Dendritic cell treated with granulocyte-macrophage colony-stimulating factor and Interleukin-4, amounts not matched to agents 40 ng/mL and 50 ng/mL, for 4 days (primary cell): ENCODE results near the gene RBM18.
A peak's percentile ranks its signal among the peaks of the same experiment; 100 is the strongest.

Experiments used
- H3K27ac Mint-ChIP-seq: one replicate; pipeline ENCODE4 v1.8.0; 2022; ENCODE audit warnings: mild to moderate bottlenecking, mixed read lengths
- H3K27me3 Mint-ChIP-seq: one replicate; pipeline ENCODE4 v1.8.0; 2022; ENCODE audit warnings: mild to moderate bottlenecking, mixed read lengths
- H3K36me3 Mint-ChIP-seq: one replicate; pipeline ENCODE4 v1.8.0; 2022; ENCODE audit warnings: low read depth, mixed read lengths
- H3K4me1 Mint-ChIP-seq: one replicate; pipeline ENCODE4 v1.8.0; 2022; ENCODE audit warnings: low read depth, mixed read lengths
- H3K4me3 Mint-ChIP-seq: one replicate; pipeline ENCODE4 v1.8.0; 2022; ENCODE audit warnings: mild to moderate bottlenecking, moderate library complexity, mixed read lengths
- H3K9me3 Mint-ChIP-seq: one replicate; pipeline ENCODE4 v1.8.0; 2022; ENCODE audit warnings: mixed read lengths
- intact Hi-C: fragments of 100-400 bp; cut with micrococcal nuclease; formaldehyde crosslinking; loops from one replicate; pipeline ENCODE4 v1.15.0; 2022

RBM18 gene, protein sequence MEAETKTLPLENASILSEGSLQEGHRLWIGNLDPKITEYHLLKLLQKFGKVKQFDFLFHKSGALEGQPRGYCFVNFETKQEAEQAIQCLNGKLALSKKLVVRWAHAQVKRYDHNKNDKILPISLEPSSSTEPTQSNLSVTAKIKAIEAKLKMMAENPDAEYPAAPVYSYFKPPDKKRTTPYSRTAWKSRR

DNA sequence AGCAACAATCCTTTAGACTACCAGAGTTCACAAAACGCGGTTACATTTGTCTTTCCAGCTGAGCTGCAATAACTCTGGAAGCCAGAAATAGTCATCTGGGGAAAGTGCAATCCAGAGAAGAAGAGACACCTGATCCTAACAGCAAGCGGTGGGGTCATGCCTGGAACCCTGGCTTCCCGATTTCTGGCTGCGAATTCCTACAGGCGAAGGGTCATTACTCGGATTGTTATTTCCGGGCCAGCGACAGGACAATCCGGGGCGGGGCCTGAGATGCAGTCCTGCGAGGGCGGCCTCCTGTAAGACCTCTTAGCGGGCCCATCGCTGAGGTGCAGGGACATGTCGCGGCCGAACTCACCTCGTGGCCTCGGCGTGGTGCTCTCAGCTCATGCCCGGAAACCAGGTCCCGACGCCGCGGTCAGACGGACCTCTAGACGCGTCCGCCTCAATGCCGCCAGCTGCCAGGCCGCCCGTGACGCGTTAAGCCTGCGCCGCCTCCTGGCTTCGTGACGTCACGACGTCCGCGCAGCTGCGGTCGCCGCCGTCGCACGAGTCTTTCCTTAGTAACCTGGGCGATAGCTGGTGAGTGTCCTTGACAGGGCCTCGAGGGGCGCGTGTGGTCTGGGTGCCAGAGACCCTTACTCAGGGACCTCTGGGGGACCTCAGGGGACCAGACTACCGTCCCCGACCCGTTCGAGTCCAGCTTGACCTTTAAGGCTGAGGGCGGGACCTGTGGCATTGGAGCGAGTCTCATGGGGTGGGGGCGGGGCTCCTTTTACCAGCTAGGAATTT, at the start of gene RBM18, which contains the start of gene MRRF:
Gene RBM18 (minus strand): TSS at position 481 of the 789 bp plus-strand sequence. CDS start 3,348 bp downstream, outside the sequence.
Gene MRRF (plus strand): TSS at position 523 of the 789 bp plus-strand sequence. CDS start 6,010 bp downstream, outside the sequence.
- Mint-ChIP-seq H3K4me1 (peaks cover 47% of the 10 kb centered on the region), H3K27me3 (no peaks in the 10 kb centered on the region), H3K27ac (peak within 1 kb of the TSS; percentile 98), H3K4me3 (peak within 1 kb of the TSS; percentile 99), H3K9me3 (no peaks in the 10 kb centered on the region), H3K36me3 (peaks cover 55% of the 10 kb centered on the region)
- intact Hi-C loops: loop anchor here (2.0 to 5.0 kb wide), 2 partner anchors 83 to 172 kb away; partner anchors contain the start of gene TTLL11

DNA sequence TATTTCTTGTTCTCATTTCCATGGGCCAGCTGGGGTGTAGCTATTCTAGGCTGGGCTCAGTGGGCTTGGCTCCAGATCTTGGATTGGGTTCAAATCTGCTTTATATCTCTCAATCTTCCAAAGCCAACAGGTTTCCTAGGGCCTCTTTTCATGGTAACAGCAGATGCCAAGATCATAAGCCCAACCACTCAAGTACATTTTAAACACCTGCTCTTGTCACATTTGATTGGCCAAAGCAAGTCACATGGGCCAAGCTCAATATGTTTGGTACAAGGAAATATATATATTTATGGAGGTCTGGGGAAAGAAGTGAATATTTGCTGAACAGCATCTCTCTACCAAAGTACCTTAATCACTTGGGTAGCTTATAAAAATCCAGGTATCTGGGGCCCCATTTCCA, 49.5 kb upstream of the RBM18 start:
- Mint-ChIP-seq H3K27ac (no peak overlapping the region), H3K4me3 (no peak overlapping the region), H3K9me3 (no peaks in the 10 kb centered on the region), H3K4me1 (no peaks in the 10 kb centered on the region), H3K36me3 (peaks cover 88% of the 10 kb centered on the region), H3K27me3 (no peaks in the 10 kb centered on the region)
- intact Hi-C loops: no loop called here

DNA sequence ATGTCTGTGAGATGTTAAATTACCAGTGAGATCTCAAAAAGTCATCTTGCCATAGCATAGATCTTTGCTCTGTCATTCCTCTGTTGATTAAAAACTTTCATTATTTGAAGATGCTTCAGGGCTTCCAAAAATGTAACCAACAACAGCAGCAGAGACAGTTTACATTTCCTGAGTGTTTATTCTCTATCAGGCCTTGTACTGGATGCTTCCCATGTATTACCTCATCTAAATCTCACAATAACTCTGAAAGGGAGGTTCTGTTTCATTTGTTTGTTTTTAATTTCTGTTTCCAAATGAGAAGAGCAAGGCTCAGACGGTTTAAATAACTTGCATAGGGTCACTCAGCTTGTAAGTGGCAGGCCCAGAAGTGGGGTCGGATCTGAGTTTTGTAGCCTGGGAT, 45.2 kb upstream of the RBM18 start:
- no peaks in the 10 kb centered on the region for H3K4me1 Mint-ChIP-seq

DNA sequence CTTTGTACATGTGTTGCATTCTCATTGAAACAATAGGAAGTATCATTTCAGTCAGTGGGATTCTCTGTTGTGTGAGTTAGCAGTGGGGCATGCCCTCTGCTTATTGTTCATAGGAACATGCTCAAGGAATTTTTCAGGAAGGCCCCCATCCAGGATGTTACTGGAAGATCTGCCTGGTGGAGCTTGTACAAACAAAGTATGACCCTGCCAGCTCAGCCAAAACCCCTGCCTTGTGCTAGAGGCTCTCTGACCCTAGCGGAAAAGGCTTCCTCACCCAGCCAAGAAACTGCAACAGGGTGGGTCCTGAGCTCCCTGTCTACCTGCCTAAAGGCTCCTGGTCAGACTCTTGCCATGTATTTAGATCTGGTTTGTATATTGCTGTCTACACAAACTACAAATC, 43.3 kb upstream of the RBM18 start:
- no peaks in the 10 kb centered on the region for H3K4me1 Mint-ChIP-seq
- H3K9me3 Mint-ChIP-seq: no peaks in the 10 kb centered on the region
- peaks cover 97% of the 10 kb centered on the region for H3K36me3 Mint-ChIP-seq
- H3K27ac Mint-ChIP-seq: no peak overlapping the region
- no peak overlapping the region for H3K4me3 Mint-ChIP-seq
- no peaks in the 10 kb centered on the region for H3K27me3 Mint-ChIP-seq
- intact Hi-C loops: no loop called here

More for the DNA sequence above, 45.2 kb upstream of the RBM18 start:
- intact Hi-C loops: no loop called here
- no peaks in the 10 kb centered on the region for H3K27me3 Mint-ChIP-seq
- no peak overlapping the region for H3K4me3 Mint-ChIP-seq
- H3K27ac Mint-ChIP-seq: no peak overlapping the region
- H3K9me3 Mint-ChIP-seq: no peaks in the 10 kb centered on the region
- peaks cover 99% of the 10 kb centered on the region for H3K36me3 Mint-ChIP-seq

DNA sequence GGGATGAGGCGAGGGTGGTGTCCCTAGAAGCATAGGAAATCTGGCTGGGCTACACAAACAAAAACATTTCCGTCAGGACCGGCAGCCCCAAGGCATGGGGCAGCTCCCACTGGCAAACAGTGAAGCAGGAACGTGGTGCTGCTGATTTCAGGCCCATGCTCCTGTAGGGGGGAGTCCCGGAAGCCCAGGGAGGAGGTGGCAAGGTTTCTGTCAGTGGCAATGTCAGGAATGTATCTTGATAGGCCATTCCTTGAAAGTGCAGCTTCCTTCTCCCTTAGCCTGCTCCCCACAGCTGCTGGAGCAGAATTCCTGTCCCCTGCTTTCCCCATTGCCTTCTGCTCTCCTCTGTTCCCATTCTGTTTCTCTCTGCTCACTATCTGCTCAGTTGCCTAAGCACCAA, 42.4 kb upstream of the RBM18 start:
- Mint-ChIP-seq H3K4me1 (no peaks in the 10 kb centered on the region), H3K27me3 (no peaks in the 10 kb centered on the region), H3K4me3 (no peak overlapping the region), H3K9me3 (no peaks in the 10 kb centered on the region), H3K36me3 (peaks cover 94% of the 10 kb centered on the region), H3K27ac (no peak overlapping the region)
- intact Hi-C loops: no loop called here

DNA sequence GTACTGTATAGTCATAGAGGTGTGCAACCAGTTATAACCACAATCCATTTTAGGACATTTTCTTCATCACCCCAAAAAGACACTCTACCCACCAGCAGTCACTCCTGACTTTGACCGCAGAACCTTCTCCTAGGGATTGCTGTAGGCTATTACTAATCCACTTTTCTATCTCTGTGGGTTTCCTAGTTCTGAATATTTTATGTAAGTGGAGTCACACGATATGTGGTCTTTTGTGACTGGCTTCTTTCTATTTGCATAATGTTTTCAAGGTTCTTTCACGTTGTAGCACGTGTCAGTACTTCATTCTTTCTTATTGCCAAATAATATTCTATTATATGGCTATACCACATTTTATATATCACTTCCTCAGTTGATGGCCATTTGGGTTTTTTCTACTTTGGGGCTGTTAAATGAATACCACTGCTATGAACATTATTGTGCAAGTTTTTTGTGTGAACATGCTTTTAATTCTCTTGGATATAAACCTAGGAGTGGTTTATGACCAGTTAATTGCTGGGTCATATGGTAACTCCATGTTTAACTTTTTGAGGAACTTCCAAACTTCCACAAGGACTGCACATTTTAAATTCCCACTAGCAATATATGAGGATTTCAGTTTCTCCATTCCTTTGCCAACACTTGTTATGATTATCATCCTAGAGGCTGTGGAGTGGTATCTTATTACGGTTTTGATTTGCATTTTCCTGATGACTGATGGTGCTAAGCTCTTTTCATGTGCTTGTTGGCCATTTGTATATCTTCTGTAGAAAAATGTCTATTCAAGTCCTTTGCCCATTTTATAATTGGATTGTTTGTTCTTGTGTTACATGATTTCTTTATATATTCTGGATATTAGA, 37.8 kb upstream of the RBM18 start:
- Mint-ChIP-seq H3K36me3 (peaks cover 88% of the 10 kb centered on the region), H3K27me3 (no peaks in the 10 kb centered on the region), H3K27ac (no peak overlapping the region), H3K4me3 (no peak overlapping the region), H3K4me1 (peaks cover 2% of the 10 kb centered on the region), H3K9me3 (no peaks in the 10 kb centered on the region)
- intact Hi-C loops: no loop called here

DNA sequence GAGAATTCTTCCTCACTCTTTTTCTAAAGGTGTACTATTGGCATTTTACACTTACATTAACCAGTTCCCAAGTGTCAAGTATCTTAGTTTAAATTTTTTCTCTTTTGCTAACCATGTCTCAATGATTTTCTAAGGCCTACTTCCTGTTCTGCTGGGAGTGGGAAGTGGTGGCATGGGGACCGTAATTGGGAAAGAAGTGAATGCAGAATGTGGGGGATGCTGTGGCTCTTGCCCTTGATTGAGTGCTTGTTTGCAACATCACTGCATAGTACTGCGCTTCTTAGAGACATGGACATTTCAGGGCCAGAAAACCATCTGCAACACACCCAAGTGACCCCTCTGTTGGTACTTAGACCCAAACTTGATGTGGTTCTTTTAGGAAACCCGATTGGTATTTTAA, 32.9 kb upstream of the RBM18 start:
- Mint-ChIP-seq H3K4me1 (peaks cover 5% of the 10 kb centered on the region), H3K4me3 (no peak overlapping the region), H3K27me3 (no peaks in the 10 kb centered on the region), H3K36me3 (peaks cover 84% of the 10 kb centered on the region), H3K27ac (no peak overlapping the region), H3K9me3 (no peaks in the 10 kb centered on the region)
- intact Hi-C loops: no loop called here

DNA sequence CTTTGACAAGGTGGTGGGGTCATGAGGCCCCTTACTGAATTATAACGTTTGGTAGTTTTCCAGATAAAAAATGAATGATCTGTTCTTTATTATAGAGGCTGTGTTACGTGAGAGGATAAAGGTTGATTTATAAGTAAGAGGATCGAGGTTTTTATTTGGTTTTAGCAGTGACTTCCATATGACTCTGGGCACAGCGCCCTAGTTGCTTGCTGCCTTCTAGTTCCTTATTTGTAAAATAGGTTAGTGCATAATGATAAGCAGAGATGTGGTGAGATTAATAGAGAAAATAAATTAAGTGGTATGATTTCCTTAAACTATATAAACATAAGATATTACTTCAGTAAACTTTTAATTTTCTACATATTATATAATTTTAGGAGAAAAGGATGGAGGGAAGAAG, 29.9 kb upstream of the RBM18 start:
- no peak overlapping the region for H3K4me3 Mint-ChIP-seq
- H3K4me1 Mint-ChIP-seq: peaks cover 5% of the 10 kb centered on the region
- no peak overlapping the region for H3K27ac Mint-ChIP-seq
- intact Hi-C loops: no loop called here
- no peaks in the 10 kb centered on the region for H3K9me3 Mint-ChIP-seq
- H3K36me3 Mint-ChIP-seq: peaks cover 80% of the 10 kb centered on the region
- no peaks in the 10 kb centered on the region for H3K27me3 Mint-ChIP-seq

DNA sequence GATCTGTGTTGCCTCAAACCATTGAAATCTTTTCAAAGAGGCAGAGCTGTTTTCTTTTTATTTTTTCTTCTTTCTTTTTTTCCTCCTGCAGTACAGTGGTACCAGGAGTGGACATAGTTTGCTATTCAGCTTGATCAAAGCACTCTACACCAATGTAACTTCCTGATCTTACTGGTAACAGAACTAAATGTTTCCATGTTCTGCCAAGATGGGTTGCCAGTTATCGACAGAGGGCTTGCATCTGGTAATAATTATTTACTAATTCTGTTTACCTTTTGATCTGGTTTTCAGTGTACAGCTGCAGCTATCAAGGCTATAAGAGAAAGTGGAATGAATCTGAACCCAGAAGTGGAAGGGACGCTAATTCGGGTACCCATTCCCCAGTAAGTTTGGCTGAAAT, 26.8 kb upstream of the RBM18 start:
- no peak overlapping the region for H3K4me3 Mint-ChIP-seq
- no peaks in the 10 kb centered on the region for H3K9me3 Mint-ChIP-seq
- intact Hi-C loops: no loop called here
- peaks cover 81% of the 10 kb centered on the region for H3K36me3 Mint-ChIP-seq
- H3K27ac Mint-ChIP-seq: no peak overlapping the region
- no peaks in the 10 kb centered on the region for H3K27me3 Mint-ChIP-seq
- H3K4me1 Mint-ChIP-seq: peaks cover 15% of the 10 kb centered on the region

DNA sequence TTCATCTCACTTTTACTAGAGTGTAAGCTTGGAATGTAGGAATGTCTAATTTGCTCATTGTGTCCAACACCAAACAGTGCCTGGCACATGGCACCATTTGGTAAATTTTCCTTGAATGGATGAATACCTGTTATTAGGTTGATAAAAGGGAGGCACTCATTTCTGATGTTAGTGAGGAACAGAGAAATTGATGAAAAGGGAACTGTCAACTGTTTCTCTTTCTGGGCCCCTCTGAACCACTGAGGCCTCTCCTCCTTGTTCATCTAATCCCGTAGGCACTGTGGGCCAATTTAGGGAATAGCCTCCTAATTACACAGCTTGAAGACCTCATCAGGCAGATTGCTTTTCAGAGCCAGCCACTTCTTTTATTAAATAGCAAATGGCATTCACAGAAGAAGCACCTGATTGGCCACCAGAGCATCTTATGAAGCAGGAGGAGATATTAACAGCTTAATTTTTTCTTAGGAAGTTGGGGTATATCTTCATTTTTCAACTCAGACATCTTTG, 22.6 kb upstream of the RBM18 start:
- peaks cover 22% of the 10 kb centered on the region for H3K4me1 Mint-ChIP-seq
- peaks cover 77% of the 10 kb centered on the region for H3K36me3 Mint-ChIP-seq
- H3K9me3 Mint-ChIP-seq: no peaks in the 10 kb centered on the region
- H3K4me3 Mint-ChIP-seq: no peak overlapping the region
- intact Hi-C loops: no loop called here
- H3K27ac Mint-ChIP-seq: no peak overlapping the region
- H3K27me3 Mint-ChIP-seq: no peaks in the 10 kb centered on the region

DNA sequence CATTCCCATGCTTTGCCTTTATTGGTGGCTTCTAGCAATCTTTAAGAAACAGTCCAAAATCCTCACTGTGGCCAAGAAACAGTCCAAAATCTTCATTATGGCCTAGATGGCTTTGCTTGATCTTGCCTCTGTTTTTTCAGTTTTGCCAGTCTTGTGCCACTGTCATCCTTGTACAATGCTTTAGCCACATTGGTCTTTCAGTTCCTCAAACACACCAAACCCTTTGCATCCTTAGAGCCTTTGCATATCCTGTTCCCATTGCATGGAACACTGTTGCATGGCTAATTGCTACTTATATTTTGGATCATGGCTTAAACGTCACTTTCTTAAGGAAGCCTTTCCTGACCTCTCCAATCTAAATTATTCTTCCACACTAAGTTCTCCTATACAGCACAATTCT, 22.1 kb upstream of the RBM18 start:
- H3K36me3 Mint-ChIP-seq: peaks cover 77% of the 10 kb centered on the region
- H3K9me3 Mint-ChIP-seq: no peaks in the 10 kb centered on the region
- H3K27me3 Mint-ChIP-seq: no peaks in the 10 kb centered on the region
- no peak overlapping the region for H3K4me3 Mint-ChIP-seq
- H3K27ac Mint-ChIP-seq: no peak overlapping the region
- H3K4me1 Mint-ChIP-seq: peaks cover 22% of the 10 kb centered on the region
- intact Hi-C loops: no loop called here

DNA sequence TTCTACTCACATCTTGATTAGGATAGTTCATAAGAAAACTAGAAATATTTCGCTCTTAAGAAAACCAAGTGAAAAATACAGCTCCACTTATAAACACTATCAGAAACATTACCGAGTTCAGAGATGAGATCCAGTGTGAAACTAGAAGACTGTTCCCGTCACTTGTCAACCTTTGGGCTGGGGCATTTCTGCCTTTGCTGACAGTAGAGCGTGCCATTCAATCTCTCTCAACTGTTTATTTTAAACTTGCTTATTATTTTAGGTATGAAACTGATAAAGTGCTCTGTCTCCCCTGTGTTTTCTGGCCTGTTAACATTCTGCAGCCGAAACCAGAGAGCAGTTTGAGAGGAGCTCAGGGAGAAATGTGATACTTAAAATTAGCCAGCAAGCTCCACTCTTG, 16.7 kb upstream of the RBM18 start:
- peaks cover 93% of the 10 kb centered on the region for H3K36me3 Mint-ChIP-seq
- H3K27ac Mint-ChIP-seq: no peak overlapping the region
- peaks cover 6% of the 10 kb centered on the region for H3K4me1 Mint-ChIP-seq
- peaks cover 11% of the 10 kb centered on the region for H3K9me3 Mint-ChIP-seq
- no peak overlapping the region for H3K4me3 Mint-ChIP-seq
- intact Hi-C loops: no loop called here
- no peaks in the 10 kb centered on the region for H3K27me3 Mint-ChIP-seq

DNA sequence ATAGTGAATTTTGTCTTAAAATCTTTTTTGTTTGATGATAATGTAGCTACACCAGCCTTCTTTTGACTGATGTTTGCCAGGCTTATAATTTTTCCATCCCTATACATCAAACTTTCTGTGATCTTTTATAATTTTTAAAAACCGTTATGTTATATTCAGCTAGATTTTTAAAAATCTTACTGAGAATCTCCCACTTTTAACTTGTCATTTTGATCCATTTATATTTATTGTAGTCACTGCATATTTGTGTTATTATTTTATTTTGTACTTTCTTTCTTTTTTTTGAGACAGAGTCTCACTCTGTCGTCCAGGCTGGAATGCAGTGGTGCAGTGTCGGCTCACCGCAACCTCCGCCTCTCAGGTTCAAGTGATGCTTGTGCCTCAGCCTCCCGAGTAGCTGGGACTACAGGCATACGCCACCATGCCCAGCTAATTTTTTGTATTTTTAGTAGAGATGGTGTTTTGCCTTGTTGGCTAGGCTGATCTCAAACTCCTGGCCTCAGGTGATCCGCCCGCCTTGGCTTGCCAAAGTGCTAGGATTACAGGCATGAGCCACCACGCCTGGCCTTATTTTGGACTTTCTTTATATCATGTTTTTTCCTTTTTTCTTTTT, 12.8 kb upstream of the RBM18 start:
- Mint-ChIP-seq H3K4me1 (peaks cover 15% of the 10 kb centered on the region), H3K36me3 (peaks cover 95% of the 10 kb centered on the region), H3K4me3 (no peak overlapping the region), H3K9me3 (peaks cover 12% of the 10 kb centered on the region), H3K27me3 (no peaks in the 10 kb centered on the region), H3K27ac (no peak overlapping the region)
- intact Hi-C loops: no loop called here
